Inflammatory macrophage (primary cell): Measurements from ENCODE around the gene CSF2RB.

Experiments
- DNase-seq, 2 donors: peaks; one replicate each; pipeline ENCODE4 v3.0.0-alpha.2; 2020 to 2022

CSF2RB gene

GRCh38 chr22:36937319-36938027, 24.0 kb downstream of the CSF2RB start:
- DNase-seq: no peak

DNA sequence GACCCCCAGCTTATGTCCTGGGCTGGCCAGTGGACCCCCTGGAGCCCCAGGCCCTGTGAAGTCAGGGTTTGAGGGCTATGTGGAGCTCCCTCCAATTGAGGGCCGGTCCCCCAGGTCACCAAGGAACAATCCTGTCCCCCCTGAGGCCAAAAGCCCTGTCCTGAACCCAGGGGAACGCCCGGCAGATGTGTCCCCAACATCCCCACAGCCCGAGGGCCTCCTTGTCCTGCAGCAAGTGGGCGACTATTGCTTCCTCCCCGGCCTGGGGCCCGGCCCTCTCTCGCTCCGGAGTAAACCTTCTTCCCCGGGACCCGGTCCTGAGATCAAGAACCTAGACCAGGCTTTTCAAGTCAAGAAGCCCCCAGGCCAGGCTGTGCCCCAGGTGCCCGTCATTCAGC, 24.6 kb downstream of the CSF2RB start:
- DNase-seq: no peak

DNA sequence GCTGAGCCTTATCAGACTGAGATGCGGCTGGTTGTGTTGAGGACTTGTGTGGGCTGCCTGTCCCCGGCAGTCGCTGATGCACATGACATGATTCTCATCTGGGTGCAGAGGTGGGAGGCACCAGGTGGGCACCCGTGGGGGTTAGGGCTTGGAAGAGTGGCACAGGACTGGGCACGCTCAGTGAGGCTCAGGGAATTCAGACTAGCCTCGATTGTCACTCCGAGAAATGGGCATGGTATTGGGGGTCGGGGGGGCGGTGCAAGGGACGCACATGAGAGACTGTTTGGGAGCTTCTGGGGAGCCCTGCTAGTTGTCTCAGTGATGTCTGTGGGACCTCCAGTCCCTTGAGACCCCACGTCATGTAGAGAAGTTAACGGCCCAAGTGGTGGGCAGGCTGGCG, 25.5 kb downstream of the CSF2RB start:
- DNase-seq: no peak

- no peak for DNase-seq
Observed at GRCh38 chr22:36940676-36941075, 27.2 kb downstream of the CSF2RB start.

DNA sequence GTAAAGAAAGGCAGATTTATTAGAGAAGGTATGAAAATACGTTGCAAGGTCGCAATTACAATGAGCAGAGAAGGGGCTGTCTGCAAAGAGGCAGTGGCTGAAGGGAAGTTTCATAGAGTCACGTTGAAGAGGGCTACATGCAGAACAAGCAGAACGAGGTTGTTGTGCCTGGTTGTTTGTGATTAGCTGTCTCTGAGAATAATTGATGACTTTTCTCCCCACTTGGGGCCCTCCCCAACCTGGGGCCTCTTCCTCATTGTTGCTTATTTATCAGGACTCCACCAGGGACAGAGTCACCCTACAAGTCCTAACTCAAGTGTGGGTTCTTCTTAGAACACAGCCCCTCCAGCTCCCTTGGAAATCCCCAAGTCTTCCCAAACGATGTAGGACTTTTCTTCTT, 29.1 kb downstream of the CSF2RB start:
- DNase-seq: no peak

- peak; percentile 12 to 19 for DNase-seq
Observed at GRCh38 chr22:36946421-36947158, 33.2 kb downstream of the CSF2RB start.

GRCh38 chr22:36948273-36949225, 35.1 kb downstream of the CSF2RB start:
- peak; percentile 37 to 38 for DNase-seq

GRCh38 chr22:36950797-36951590, 37.6 kb downstream of the CSF2RB start:
- DNase-seq: no peak

DNA sequence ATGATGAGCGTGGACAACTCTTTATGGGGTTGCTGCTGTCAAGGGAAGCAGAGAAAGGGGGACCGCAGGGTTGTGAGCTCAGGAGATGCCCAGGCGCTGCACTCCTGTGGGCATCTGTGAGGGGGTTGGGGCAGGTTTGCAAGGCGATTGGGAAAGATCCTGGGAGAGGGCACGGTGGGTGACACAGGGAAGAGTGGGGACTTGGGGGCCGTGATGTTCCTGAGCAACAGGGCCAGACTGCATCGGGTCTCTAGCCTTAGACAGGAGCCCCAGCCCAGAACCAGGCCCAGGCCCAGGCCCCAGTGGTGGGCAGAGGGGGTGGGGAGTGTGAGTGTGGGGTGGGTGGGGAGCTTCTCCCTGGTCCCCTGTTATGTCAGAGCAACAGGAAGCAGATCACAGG, 38.3 kb downstream of the CSF2RB start:
- DNase-seq: no peak

- no peak for DNase-seq
Observed at GRCh38 chr22:36953239-36954080, 40.0 kb downstream of the CSF2RB start.

DNA sequence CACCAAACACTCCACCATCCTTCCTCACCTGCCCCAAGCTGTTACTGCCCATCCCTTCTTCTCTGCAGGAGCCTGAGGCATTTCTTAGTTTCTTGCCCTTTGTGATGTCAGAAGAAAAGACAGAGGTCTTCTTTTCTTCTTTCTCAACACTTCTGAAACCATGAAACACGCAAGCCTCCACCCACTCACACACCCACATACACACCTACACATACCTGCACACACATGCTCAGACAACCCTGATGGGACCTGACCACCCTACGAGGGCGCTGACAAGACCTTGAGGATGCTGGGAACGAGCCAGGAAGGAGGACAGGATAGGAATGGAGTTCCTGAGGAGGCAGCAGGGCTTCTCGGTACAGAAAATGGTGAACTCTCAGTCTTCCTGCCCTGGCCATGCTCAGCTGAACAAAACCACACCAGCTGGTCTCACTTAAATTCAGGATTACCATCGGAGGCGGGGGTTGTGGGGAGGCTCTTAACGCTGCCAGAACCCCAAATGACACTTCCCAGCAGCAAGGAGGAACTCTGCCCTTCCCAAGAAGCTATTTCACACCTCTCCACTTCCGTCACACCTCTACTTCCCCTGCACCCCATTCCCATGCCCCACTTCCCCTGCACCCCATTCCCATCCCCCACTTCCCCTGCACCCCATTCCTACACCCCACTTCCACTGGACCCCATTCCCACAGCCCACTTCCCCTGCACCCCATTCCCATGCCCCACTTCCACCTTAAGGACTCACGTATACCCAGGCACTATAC, 41.0 kb downstream of the CSF2RB start:
- DNase-seq: no peak

- no peak for DNase-seq
Observed at GRCh38 chr22:36955691-36956090, 42.3 kb downstream of the CSF2RB start.

DNA sequence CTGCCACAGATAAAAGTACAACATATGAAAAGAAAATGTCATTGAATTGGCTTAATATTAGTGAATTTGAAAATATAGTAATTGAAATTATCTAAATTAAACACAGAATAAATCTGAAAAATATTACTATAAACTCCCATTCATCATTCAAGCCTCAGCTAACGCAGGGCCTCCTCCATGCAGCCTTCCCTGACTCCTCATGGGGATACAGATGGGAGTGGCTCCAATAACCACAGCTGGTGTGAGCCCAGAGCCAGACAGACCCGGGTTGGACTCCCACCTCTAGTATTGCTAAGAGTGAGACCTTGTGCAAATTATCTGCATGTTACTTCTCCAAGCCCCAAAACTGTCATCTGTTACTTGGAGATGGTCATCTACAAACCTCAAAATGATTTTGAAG, 44.9 kb downstream of the CSF2RB start:
- no peak for DNase-seq

GRCh38 chr22:36961626-36962025, 48.2 kb downstream of the CSF2RB start:
- no peak for DNase-seq

DNA sequence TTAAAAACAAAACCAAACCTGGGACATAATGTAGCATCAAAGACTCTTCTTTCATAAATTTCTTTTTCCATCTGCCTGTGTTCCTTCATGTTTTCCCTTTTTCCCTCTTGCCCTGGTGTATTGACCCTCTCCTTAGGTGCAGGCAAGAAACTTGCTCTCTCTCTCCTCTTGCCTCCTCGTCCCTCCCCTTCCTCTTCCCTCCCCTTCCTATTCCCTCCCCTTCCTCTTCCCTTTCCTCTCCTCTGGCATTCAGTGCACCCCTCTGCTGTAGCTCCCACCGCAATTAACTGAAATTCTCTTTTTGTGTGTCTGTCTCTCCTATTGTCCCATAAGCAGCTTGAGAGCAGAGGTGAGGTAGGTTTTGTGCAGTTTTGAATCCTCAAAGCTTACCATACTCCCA, 49.9 kb downstream of the CSF2RB start:
- DNase-seq: no peak

DNA sequence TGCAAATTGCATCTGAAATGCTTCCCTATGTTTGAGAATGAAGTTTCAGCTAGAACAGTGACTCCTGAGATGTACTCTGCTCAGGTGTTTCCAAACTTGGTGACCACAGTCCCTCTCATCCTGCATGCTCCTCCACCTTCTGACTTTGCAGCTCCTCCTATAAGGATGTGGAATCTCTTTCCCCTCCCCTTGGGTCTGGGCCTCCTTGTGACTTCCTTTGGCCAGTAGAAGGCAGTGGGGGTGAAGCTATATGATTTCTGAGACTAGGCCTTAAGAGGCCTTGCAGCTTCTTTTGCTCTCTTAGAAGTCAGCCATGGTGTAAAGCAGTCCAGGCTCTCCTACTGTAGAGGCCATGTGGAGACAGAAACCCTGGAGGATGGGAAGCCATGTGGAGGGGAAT, 50.7 kb downstream of the CSF2RB start:
- DNase-seq: no peak

DNA sequence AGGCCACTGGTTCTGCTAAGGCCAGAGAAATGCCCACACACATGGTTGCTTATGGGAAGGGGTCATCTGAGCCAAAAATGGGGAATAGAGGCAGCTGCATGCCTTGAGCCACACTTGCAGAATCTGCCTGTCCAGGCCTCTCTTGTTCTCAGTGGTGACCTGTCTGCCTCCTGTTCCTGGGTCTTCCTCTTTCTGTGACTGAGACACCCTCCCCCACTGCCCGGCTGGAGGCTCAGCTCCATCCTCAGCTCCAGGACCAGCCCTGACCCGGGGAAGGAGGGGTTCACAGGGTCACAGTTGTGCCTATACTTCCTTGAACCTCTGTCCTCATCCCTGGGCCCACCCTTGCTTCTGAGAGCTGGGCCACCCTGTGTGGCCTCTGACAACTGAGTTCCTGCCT, 52.3 kb downstream of the CSF2RB start:
- peak; percentile 31 to 62 for DNase-seq

GRCh38 chr22:36966851-36967540, 53.6 kb downstream of the CSF2RB start:
- peak; percentile 85 to 93 for DNase-seq

DNA sequence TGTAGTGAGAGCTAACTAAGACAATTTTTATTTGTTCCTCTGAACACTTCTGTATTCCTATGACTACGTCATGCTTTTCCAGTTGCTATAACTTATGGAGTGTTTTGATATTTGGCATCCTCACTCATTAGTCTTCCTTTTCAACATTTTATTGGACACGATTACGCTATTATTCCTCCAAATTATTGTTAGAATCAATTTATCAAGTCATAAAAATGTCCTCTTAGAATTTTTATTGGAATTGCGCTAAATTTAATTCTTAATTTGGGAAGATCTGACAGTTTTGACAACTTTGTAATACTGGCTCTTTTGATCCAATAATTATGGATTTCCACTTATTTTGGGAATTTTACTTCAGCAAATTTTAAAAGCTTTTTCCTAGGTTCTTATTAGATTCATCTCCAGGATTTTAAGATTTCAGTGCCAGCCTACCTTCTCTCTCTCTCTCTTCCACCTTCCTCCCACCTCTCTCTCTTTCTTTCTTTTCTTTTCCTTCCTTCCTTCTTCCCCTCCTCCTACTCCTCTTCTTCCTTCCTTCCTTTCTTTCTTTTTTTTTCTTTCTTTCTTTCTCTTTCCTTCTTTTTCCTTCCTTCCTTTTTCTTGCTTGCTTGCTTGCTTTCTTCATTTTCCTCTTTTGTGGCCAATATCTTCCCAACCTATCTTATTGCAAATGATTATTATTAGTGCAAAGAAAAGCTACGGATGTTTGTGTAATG, 55.0 kb downstream of the CSF2RB start:
- no peak for DNase-seq
